GM19099 (cell line): ENCODE measurements around the gene CCDC27.

ENCODE experiments used
- POLR2A ChIP-seq: IDR thresholded peaks from 3 replicates; pipeline ENCODE4 v1.6.1; 2011; ENCODE audit warnings: low read depth; ENCODE audit not compliant: insufficient read length; ENCODE audit errors: extremely low read depth

The CCDC27 gene

GRCh38 chr1:3713840-3714239 is 38.4 kb upstream of the CCDC27 start:
- TF ChIP-seq POLR2A = no peak

GRCh38 chr1:3714284-3714741 is 37.9 kb upstream of the CCDC27 start:
- TF ChIP-seq POLR2A = no peak

GRCh38 chr1:3714814-3715213 is 37.4 kb upstream of the CCDC27 start:
- TF ChIP-seq POLR2A = no peak

GRCh38 chr1:3716351-3716750 is 35.9 kb upstream of the CCDC27 start:
- no peak for TF ChIP-seq POLR2A

- no peak for TF ChIP-seq POLR2A
Observed at GRCh38 chr1:3717041-3717714, 35.1 kb upstream of the CCDC27 start.

- no peak for TF ChIP-seq POLR2A
Observed at GRCh38 chr1:3717715-3718601, 34.3 kb upstream of the CCDC27 start.

- TF ChIP-seq POLR2A = no peak
Observed at GRCh38 chr1:3718764-3719163, 33.5 kb upstream of the CCDC27 start.

GRCh38 chr1:3721955-3722465 is 30.2 kb upstream of the CCDC27 start:
- TF ChIP-seq POLR2A = no peak

GRCh38 chr1:3722846-3723245 is 29.4 kb upstream of the CCDC27 start:
- TF ChIP-seq POLR2A = no peak

- no peak for TF ChIP-seq POLR2A
Observed at GRCh38 chr1:3725366-3725765, 26.9 kb upstream of the CCDC27 start.

- no peak for TF ChIP-seq POLR2A
Observed at GRCh38 chr1:3727042-3727824, 25.0 kb upstream of the CCDC27 start.

GRCh38 chr1:3727825-3728776 is 24.1 kb upstream of the CCDC27 start:
- no peak for TF ChIP-seq POLR2A

GRCh38 chr1:3729594-3730542 is 22.4 kb upstream of the CCDC27 start:
- TF ChIP-seq POLR2A = no peak
